ENCODE measurements around the gene GPD2.

Gene GPD2

GRCh38 chr2:156532989-156533388 is 96.8 kb downstream of the GPD2 start:
- ATAC-seq = no peak

GRCh38 chr2:156536534-156536933 is 100.4 kb downstream of the GPD2 start:
- ATAC-seq = no peak

More at GRCh38 chr2:156532989-156533388, 96.8 kb downstream of the GPD2 start:
- no peak for DNase-seq

DNA sequence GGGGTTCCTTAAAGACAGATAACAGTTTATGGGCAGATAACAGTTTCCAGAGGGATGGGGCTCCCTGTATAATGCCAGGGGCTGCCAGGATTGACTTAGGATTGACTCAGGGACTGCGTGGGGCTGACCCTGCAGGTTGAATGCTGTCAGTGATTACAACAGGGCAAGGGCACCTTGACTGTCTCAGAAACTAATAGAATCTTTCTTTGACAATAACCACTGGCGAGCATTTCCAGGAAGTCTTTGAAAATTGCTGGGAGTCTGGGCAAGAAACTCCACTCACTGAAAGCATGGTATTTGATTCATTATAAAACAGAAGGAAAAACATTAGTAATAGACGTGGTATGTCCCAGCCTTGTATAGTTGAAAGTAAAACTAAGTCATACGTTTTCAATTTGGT is 101.0 kb downstream of the GPD2 start:
- DNase-seq (no peak), ATAC-seq (peak; percentile 72)

More at GRCh38 chr2:156536534-156536933, 100.4 kb downstream of the GPD2 start:
- DNase-seq = no peak

- ATAC-seq (peak; percentile 55), DNase-seq (no peak)
Observed at GRCh38 chr2:156538083-156538504, 101.9 kb downstream of the GPD2 start.

GRCh38 chr2:156539086-156539860 is 103.1 kb downstream of the GPD2 start:
- DNase-seq (no peak), ATAC-seq (no peak)

DNA sequence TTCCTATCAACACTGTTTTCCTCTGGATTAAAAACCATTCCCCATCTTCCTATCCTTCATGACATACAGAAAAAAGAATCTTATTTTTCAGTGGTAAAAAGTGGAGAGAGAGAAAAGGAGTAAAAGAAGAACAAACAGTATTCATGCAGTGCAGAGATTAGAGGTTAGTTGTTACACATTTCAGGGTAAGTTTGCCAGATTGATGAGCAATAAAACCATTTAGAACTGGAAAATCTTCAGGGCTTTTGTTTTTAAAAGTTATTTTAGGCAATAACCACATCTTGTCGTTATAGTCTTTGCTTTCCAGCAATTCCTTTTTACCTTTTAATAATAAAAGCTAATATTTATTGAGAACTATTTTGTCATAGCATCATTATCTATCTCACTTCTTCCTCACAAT is 104.5 kb downstream of the GPD2 start:
- ATAC-seq (no peak), DNase-seq (no peak)

DNA sequence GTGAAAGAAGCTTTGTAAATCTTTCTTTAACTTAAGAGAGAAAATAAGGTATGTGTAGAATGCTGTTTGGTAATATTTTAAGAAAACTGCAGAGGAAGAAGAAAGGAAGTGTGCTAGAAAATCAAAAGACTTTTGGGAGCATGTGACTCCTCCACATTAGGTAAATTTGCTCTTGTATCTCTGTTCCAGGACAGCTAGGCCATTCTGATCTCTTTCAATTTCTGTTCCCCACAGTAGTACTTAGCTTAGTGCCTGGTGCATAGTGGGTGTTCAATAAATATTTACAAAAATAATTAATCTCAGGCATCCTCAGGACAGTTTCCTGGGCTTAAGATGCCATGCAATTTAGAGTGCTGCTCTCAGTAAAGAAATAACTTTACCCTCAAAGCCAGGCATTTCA is 105.0 kb downstream of the GPD2 start:
- no peak for ATAC-seq
- DNase-seq = no peak

GRCh38 chr2:156541706-156542105 is 105.5 kb downstream of the GPD2 start:
- no peak for ATAC-seq
- DNase-seq = no peak

DNA sequence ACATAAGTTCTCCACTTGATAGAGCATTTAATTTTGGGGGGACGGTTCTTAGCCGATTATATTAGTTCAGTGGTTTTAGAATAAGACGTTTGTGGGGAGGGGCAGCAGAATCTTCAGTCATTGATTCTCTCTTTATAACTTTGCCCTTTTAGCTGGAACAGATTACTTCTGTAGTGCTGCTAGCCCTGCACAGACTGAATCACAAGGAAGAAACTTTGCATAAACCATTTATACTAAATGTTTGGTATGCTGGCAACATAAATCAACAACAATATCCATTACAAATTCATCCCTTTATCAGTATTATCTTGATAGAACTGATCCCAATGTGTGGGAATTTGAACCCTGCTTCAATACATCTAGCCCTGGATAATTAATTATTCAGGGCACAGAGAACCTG is 112.2 kb downstream of the GPD2 start:
- DNase-seq (no peak), ATAC-seq (no peak)

GRCh38 chr2:156553714-156554442 is 117.7 kb downstream of the GPD2 start:
- DNase-seq (no peak), ATAC-seq (no peak)

GRCh38 chr2:156561326-156561725 is 125.1 kb downstream of the GPD2 start:
- DNase-seq (no peak), ATAC-seq (no peak)

DNA sequence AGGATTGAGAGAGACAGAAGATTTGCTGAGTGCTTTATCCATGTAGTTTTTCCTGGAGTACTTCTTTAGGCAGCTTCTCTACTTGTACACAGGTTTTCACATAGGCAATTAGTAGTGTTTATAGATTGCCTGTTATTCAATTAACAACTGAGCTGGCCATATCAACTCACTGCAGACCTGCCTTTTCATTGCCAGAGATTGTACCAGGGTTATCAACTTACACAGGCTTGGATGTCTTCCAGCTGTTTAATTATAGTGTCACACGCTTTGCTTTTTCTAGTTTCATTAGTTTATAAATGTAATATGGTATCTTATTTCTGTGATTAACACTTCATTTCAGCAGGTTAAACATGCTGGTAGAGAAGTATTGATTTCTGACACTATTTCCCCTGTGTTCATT is 125.9 kb downstream of the GPD2 start:
- no peak for DNase-seq
- ATAC-seq = no peak

- DNase-seq = no peak
- peak; percentile 68 for ATAC-seq
Observed at GRCh38 chr2:156563994-156564753, 128.0 kb downstream of the GPD2 start.

DNA sequence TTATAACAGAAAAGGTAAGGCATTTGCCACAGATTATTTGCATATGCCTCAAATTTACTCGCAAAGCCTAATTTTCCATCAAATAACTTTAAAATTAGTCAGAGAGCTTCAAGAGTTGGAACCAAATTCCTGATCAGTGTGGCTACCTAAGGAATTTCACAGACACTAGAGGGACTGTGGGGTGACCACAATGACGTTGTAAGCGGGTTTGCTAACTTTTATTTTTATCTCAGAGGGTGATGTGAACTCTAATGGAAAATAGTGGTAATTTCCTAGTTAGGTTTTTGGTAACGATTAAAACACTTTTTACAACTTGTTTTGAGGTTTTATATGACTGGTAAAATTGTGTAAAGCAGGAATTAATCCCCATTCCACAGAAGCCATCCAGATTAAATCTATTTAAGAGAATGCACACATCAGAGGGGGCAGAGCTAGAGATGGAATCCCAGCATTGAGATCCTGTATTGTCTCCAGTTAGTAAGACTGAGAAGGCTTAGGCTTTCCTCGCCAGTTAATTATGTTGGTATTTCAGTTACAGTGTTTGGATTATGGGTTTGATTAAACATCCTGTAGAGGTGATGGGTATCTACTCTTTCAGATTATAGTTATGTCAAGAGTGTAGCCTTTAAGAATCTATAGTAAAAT is 129.0 kb downstream of the GPD2 start:
- no peak for ATAC-seq
- no peak for DNase-seq

DNA sequence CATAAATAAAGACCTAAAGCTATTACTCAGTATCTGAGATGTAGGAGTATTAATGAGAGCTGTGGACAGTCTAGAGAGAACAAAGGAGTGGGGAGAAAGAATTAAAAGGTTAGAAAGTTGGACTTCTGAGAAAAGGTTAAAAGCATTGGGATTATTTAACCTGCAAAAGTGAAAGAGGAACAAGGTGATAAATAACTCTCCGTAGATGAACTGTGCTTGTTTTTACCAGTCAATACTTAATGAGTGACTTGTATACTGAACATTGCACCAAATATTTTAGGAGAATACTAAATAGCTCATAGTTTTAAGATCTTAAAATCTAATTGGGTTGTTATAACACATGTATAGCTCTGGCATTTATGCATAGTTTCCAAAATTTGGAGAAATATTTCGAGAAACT is 137.5 kb downstream of the GPD2 start:
- ATAC-seq (no peak), DNase-seq (no peak)

- ATAC-seq (no peak), DNase-seq (no peak)
Observed at GRCh38 chr2:156574112-156574511, 137.9 kb downstream of the GPD2 start.

DNA sequence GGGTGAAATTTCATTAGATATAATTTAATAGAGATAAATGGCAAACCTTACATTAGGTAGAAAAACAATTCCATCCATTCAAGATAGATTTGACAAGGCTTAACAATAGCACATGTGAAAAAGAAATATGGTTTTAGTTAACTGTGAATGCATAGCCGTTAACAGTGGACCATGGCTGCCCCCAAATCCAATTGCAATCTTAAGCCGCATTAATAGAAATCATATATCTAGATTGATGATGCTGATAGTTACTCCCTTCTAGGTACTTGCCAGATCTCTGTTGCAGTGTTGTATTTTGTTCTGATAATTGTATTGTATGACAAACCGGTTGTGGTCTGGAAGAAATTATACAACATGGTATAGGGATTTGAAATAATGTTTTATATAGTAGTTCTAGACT is 139.8 kb downstream of the GPD2 start:
- DNase-seq = no peak
- no peak for ATAC-seq

DNA sequence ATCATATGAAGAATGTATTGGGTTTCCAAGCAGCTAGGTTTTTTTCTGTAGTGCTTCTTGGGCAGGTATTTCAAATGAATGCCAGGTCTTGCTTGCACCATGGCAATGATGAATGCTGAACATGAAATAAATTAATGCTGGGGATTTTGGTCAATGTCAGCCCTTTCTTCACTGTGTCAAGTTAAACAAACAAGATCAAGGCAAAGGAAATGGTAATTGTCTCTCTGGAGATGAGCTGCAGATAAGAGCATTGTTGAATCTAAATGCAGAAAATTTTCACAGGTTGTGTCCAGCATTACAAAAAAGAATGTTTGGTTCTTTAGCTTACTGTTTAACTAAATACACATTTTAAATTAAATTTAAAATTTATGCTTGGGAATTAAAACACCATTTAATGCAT is 144.3 kb downstream of the GPD2 start:
- no peak for ATAC-seq
- no peak for DNase-seq

GRCh38 chr2:156581280-156581679 is 145.1 kb downstream of the GPD2 start:
- ATAC-seq (no peak), DNase-seq (no peak)

DNA sequence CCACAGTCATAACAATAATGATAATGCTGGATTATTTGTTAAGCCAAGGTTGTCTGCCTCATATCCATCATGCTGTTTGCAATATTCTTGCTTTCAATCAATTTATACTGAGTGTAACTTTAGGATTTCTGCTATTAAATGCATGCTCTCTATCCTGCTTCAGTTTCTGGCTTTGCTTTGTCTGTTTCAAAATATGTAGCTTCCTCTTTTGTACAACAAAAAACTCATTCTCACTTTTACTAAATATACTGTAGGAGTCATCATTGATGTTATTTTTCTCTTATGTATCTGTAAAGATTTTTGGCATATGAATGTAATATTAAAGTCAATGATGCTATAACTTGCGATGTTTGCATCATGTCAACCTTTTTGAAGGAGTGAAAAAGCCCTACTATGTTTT is 149.3 kb downstream of the GPD2 start:
- ATAC-seq = no peak
- DNase-seq = no peak

DNA sequence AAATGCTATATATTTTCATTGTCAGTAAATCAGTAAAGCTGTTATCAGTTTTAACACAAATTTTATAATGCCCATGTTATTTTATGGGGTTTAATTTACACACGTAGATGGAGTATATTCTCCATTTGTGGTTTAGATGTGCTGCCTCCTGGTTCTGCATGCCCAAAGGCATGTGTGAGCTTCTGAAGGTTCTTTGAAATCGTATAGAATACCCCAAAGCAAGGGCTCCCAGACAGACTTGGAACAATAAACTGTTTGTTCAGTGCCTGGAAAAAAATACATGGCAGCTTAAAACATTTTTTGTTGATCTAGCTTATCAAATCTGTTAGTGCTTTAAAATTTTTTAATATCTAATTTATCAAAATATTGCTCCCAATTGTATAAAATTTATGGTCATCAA is 150.4 kb downstream of the GPD2 start:
- DNase-seq = no peak
- ATAC-seq = no peak

DNA sequence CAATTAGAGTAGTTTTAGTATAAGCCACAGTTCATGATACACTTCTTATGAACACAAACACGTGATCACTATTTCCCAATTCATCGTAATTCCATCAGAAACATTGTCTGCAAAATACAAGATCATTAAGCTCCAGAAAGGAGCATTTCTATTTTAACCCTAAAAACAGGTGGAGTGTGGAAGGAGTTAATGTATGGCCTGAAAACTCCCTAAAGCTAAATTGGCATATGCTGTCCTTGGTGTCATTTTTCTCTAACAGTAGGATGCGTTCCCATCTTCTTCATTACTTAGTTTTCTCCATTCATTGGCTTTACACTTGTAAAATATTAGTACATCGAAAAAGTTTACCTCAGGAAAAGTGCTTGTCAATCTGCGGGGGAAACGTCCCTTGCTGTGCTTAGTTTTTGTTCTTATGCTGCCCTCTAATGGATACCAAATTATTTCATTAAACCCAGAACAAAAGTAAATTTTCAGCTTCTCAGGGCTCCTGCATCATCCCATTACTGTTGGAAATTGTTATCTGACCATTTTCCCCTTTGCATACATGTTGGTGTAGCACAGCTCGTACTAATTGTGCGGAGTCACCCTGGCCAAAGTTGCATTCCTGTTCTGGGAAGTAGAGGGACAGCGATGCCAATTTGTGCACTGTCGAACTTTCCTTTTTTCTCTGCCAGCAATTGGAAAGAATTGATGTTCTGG is 153.4 kb downstream of the GPD2 start:
- ATAC-seq (peak; percentile 43), DNase-seq (no peak)
